Measurements from ENCODE around the gene MSL1.

Gene MSL1

GRCh38 chr17:40100419-40100668, 21.4 kb upstream of the MSL1 start, which contains the start of gene NR1D1:
Gene NR1D1, minus strand, starts transcription at chr17:40100589. Its CDS starts 495 bp downstream, at chr17:40100094.
- Histone ChIP-seq H2AFZ (ENCODE audit: low read length) (peak within 1 kb of the TSS; percentile 80), H3K27me3 (ENCODE audit: control insufficient read depth in 3 of 3, insufficient read depth in 3 of 3, low read depth in 1 of 3, low read length in 3 of 3) (peaks cover 0 to 12% (median 8%) of the 10 kb centered on the region in 3 experiments), H3K9me3 (replicated peaks in 1 of 2; ENCODE audit: control insufficient read depth in 2 of 2, insufficient read depth in 1 of 2, low read depth in 1 of 2, low read length in 2 of 2) (peaks cover 0 to 4% of the 10 kb centered on the region in 2 donors), H3K18ac (ENCODE audit: low read length) (peak within 1 kb of the TSS; percentile 89), H4K8ac (ENCODE audit: low read depth, low read length) (peak within 1 kb of the TSS; percentile 33), H3K4ac (ENCODE audit: low read length) (peak within 1 kb of the TSS; percentile 32), H3K4me1 (ENCODE audit: control insufficient read depth in 2 of 2, insufficient read depth in 1 of 2, low read depth in 1 of 2, low read length in 2 of 2) (peaks cover 23 to 39% of the 10 kb centered on the region in 2 donors), H3K27ac (replicated peaks; ENCODE audit: low read length) (peak within 1 kb of the TSS; percentile 35), H3K4me3 (ENCODE audit: low read length in 2 of 2) (peak within 1 kb of the TSS; percentile 53 to 77), H3K23ac (ENCODE audit: low read depth, low read length, poor library complexity) (peak within 1 kb of the TSS; percentile 83), H2BK120ac (ENCODE audit: low read depth, low read length) (peak within 1 kb of the TSS; percentile 6), H3K4me2 (ENCODE audit: insufficient read depth, low read length, poor library complexity, severe bottlenecking) (peak within 1 kb of the TSS; percentile 71), H3K36me3 (replicated peaks in 1 of 2; ENCODE audit: control insufficient read depth in 2 of 2, insufficient read depth in 2 of 2, low read length in 2 of 2) (peaks cover 11 to 17% of the 10 kb centered on the region in 2 donors), H4K91ac (ENCODE audit: low read depth, low read length, poor library complexity) (peak within 1 kb of the TSS; percentile 11), H2BK12ac (ENCODE audit: low read length) (peak within 1 kb of the TSS; percentile 82), H3K79me1 (ENCODE audit: low read depth, low read length) (no peaks in the 10 kb centered on the region), H2AK5ac (ENCODE audit: low read depth, low read length) (peak within 1 kb of the TSS; percentile 36), H3K9ac (ENCODE audit: low read depth, low read length, poor library complexity) (peak within 1 kb of the TSS; percentile 95), H3K14ac (ENCODE audit: low read length) (peak within 1 kb of the TSS; percentile 65), H2BK15ac (ENCODE audit: low read length) (peak within 1 kb of the TSS; percentile 76), H2BK5ac (ENCODE audit: low read length) (peak within 1 kb of the TSS; percentile 77)
- no peak for DNase-seq (ENCODE audit: low spot score)
- no CpG with 5 or more reads among the region's 16 CpGs for WGBS, 2 donors (ENCODE audit: extremely low coverage in 2 of 2, insufficient read length in 2 of 2, insufficient replicate concordance in 1 of 2)

DNA sequence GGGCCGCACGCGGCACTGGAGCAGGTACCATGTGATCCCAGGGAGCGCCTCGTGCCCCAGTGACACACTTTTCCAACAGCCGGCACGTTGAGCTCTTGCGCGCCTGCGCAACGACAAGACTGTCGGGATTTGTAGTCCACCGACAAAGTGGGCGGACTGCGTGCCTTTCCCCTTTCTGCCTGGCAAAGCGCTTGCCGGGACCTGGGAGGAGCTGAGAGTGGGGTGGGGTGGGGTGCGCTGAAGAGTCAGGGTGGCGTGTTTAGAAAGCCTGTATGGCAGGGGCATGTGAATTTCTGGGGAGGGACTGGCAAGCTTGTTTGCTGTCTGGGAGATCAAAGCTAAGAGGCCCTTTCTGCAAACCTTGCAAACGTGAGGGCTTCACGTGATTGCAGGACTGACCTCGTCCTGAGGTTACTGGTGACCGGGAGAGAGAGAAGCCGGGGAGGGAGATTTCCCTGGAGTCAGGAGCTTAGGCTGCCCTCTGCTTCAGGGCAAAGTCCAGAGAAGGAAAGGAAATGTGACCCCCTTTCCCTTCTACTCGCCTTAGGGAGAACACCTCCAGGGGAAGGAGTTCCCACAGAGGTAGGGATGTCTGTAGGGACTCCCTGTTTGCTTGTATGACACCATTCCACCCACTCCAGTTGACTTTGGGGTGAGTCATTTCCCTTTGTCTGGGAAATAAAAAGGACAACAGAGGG, 21.0 kb upstream of the MSL1 start:
- Histone ChIP-seq H3K4me2 (ENCODE audit: insufficient read depth, low read length, poor library complexity, severe bottlenecking) (peak overlapping the region; percentile 71), H2BK120ac (ENCODE audit: low read depth, low read length) (no peak overlapping the region), H3K9ac (ENCODE audit: low read depth, low read length, poor library complexity) (no peak overlapping the region), H2BK5ac (ENCODE audit: low read length) (no peak overlapping the region), H3K4me1 (ENCODE audit: control insufficient read depth in 2 of 2, insufficient read depth in 1 of 2, low read depth in 1 of 2, low read length in 2 of 2) (peaks cover 23 to 39% of the 10 kb centered on the region in 2 donors), H3K14ac (ENCODE audit: low read length) (no peak overlapping the region), H3K23ac (ENCODE audit: low read depth, low read length, poor library complexity) (no peak overlapping the region), H3K4me3 (ENCODE audit: low read length in 2 of 2) (peak overlapping the region; percentile 53 to 66), H3K36me3 (replicated peaks in 1 of 2; ENCODE audit: control insufficient read depth in 2 of 2, insufficient read depth in 2 of 2, low read length in 2 of 2) (peaks cover 8 to 13% of the 10 kb centered on the region in 2 donors), H3K18ac (ENCODE audit: low read length) (peak overlapping the region; percentile 50), H3K79me1 (ENCODE audit: low read depth, low read length) (no peaks in the 10 kb centered on the region), H3K4ac (ENCODE audit: low read length) (no peak overlapping the region), H4K8ac (ENCODE audit: low read depth, low read length) (no peak overlapping the region), H4K91ac (ENCODE audit: low read depth, low read length, poor library complexity) (no peak overlapping the region), H3K27ac (replicated peaks; ENCODE audit: low read length) (peak overlapping the region; percentile 35), H3K9me3 (replicated peaks in 1 of 2; ENCODE audit: control insufficient read depth in 2 of 2, insufficient read depth in 1 of 2, low read depth in 1 of 2, low read length in 2 of 2) (peaks cover 0 to 4% of the 10 kb centered on the region in 2 donors), H2BK15ac (ENCODE audit: low read length) (no peak overlapping the region), H2BK12ac (ENCODE audit: low read length) (no peak overlapping the region), H2AK5ac (ENCODE audit: low read depth, low read length) (no peak overlapping the region), H3K27me3 (ENCODE audit: control insufficient read depth in 3 of 3, insufficient read depth in 3 of 3, low read depth in 1 of 3, low read length in 3 of 3) (peaks cover 0 to 12% (median 8%) of the 10 kb centered on the region in 3 experiments), H2AFZ (ENCODE audit: low read length) (peak overlapping the region; percentile 80)
- WGBS, 2 donors (ENCODE audit: extremely low coverage in 2 of 2, insufficient read length in 2 of 2, insufficient replicate concordance in 1 of 2) = no CpG with 5 or more reads among the region's 25 CpGs
- DNase-seq (ENCODE audit: low spot score) = peak; percentile 94

- Histone ChIP-seq H3K18ac (ENCODE audit: low read length) (no peak overlapping the region), H3K36me3 (replicated peaks in 1 of 2; ENCODE audit: control insufficient read depth in 2 of 2, insufficient read depth in 2 of 2, low read length in 2 of 2) (peaks cover 2 to 6% of the 10 kb centered on the region in 2 donors), H3K9ac (ENCODE audit: low read depth, low read length, poor library complexity) (no peak overlapping the region), H3K79me1 (ENCODE audit: low read depth, low read length) (no peaks in the 10 kb centered on the region), H3K4me3 (ENCODE audit: low read length in 2 of 2) (no peak overlapping the region), H3K23ac (ENCODE audit: low read depth, low read length, poor library complexity) (no peak overlapping the region), H4K8ac (ENCODE audit: low read depth, low read length) (no peak overlapping the region), H3K4ac (ENCODE audit: low read length) (no peak overlapping the region), H2BK120ac (ENCODE audit: low read depth, low read length) (no peak overlapping the region), H4K91ac (ENCODE audit: low read depth, low read length, poor library complexity) (no peak overlapping the region), H2AK5ac (ENCODE audit: low read depth, low read length) (no peak overlapping the region), H2BK15ac (ENCODE audit: low read length) (no peak overlapping the region), H3K4me2 (ENCODE audit: insufficient read depth, low read length, poor library complexity, severe bottlenecking) (no peak overlapping the region), H3K9me3 (replicated peaks in 1 of 2; ENCODE audit: control insufficient read depth in 2 of 2, insufficient read depth in 1 of 2, low read depth in 1 of 2, low read length in 2 of 2) (peaks cover 0 to 4% of the 10 kb centered on the region in 2 donors), H3K14ac (ENCODE audit: low read length) (no peak overlapping the region), H2AFZ (ENCODE audit: low read length) (peak overlapping the region; percentile 80), H3K4me1 (ENCODE audit: control insufficient read depth in 2 of 2, insufficient read depth in 1 of 2, low read depth in 1 of 2, low read length in 2 of 2) (peaks cover 26 to 45% of the 10 kb centered on the region in 2 donors), H2BK12ac (ENCODE audit: low read length) (no peak overlapping the region), H2BK5ac (ENCODE audit: low read length) (no peak overlapping the region), H3K27ac (replicated peaks; ENCODE audit: low read length) (no peak overlapping the region), H3K27me3 (ENCODE audit: control insufficient read depth in 3 of 3, insufficient read depth in 3 of 3, low read depth in 1 of 3, low read length in 3 of 3) (peaks cover 0 to 12% (median 8%) of the 10 kb centered on the region in 3 experiments)
- no CpG with 5 or more reads among the region's 16 CpGs for WGBS, 2 donors (ENCODE audit: extremely low coverage in 2 of 2, insufficient read length in 2 of 2, insufficient replicate concordance in 1 of 2)
- DNase-seq (ENCODE audit: low spot score) = no peak
Observed at GRCh38 chr17:40101367-40102210, 20.2 kb upstream of the MSL1 start.

Data from neuronal stem cell (in vitro differentiated cells).